ENCODE measurements around the gene ZNF366. TPM values are rescaled to one million over a fixed set of nuclear protein-coding genes. Genes with fewer than 3 reads are reported as not detected.

The ZNF366 gene
- total RNA-seq, 2 experiments from 2014 or later, result not detected

GRCh38 chr5:72511366-72511765 lies 4.2 kb upstream of the ZNF366 start:
- no peak overlapping the region for H3K27ac Mint-ChIP-seq
- peaks cover 27% of the 10 kb centered on the region for H3K27me3 Mint-ChIP-seq
- H3K9me3 Mint-ChIP-seq, result no peaks in the 10 kb centered on the region
- H3K4me3 Mint-ChIP-seq, result no peak overlapping the region
- no peaks in the 10 kb centered on the region for H3K4me1 Mint-ChIP-seq
- POLR2A ChIA-PET, result no interaction called here
- DNase-seq, result no peak
- H3K36me3 Mint-ChIP-seq (ENCODE audit: low read depth), result no peaks in the 10 kb centered on the region
- CTCF ChIA-PET, result no interaction called here

GRCh38 chr5:72510610-72511181 lies 3.5 kb upstream of the ZNF366 start:
- no peak overlapping the region for H3K4me3 Mint-ChIP-seq
- no peak for DNase-seq
- H3K27me3 Mint-ChIP-seq, result peaks cover 29% of the 10 kb centered on the region
- no peak overlapping the region for H3K27ac Mint-ChIP-seq
- POLR2A ChIA-PET, result no interaction called here
- CTCF ChIA-PET, result no interaction called here
- H3K4me1 Mint-ChIP-seq, result no peaks in the 10 kb centered on the region
- H3K36me3 Mint-ChIP-seq (ENCODE audit: low read depth), result no peaks in the 10 kb centered on the region
- no peaks in the 10 kb centered on the region for H3K9me3 Mint-ChIP-seq

- no peak for DNase-seq
- Mint-ChIP-seq H3K4me3 (no peak overlapping the region), H3K36me3 (ENCODE audit: low read depth) (no peaks in the 10 kb centered on the region), H3K4me1 (peaks cover 4% of the 10 kb centered on the region), H3K9me3 (no peaks in the 10 kb centered on the region), H3K27me3 (peaks cover 29% of the 10 kb centered on the region), H3K27ac (no peak overlapping the region)
- ChIA-PET POLR2A (no interaction called here), CTCF (no interaction called here)
These were observed 2.2 kb upstream of the ZNF366 start for GRCh38 chr5:72509401-72509800.

- no peak for DNase-seq
- no peaks in the 10 kb centered on the region for H3K36me3 Mint-ChIP-seq (ENCODE audit: low read depth)
- no peak overlapping the region for H3K27ac Mint-ChIP-seq
- ChIA-PET CTCF (no interaction called here), POLR2A (no interaction called here)
- peaks cover 35% of the 10 kb centered on the region for H3K27me3 Mint-ChIP-seq
- H3K4me1 Mint-ChIP-seq, result peaks cover 4% of the 10 kb centered on the region
- no peak overlapping the region for H3K4me3 Mint-ChIP-seq
- H3K9me3 Mint-ChIP-seq, result no peaks in the 10 kb centered on the region
These were observed 1.3 kb upstream of the ZNF366 start for GRCh38 chr5:72508241-72509170.

- no peak overlapping the region for H3K4me3 Mint-ChIP-seq
- no peaks in the 10 kb centered on the region for H3K36me3 Mint-ChIP-seq (ENCODE audit: low read depth)
- H3K9me3 Mint-ChIP-seq, result no peaks in the 10 kb centered on the region
- peaks cover 35% of the 10 kb centered on the region for H3K27me3 Mint-ChIP-seq
- no peak for DNase-seq
- ChIA-PET CTCF (no interaction called here), POLR2A (no interaction called here)
- H3K4me1 Mint-ChIP-seq, result peaks cover 4% of the 10 kb centered on the region
- no peak overlapping the region for H3K27ac Mint-ChIP-seq
These were observed 663 bp upstream of the ZNF366 start for GRCh38 chr5:72507907-72508238.

- Mint-ChIP-seq H3K27ac (no peak overlapping the region), H3K27me3 (peaks cover 27% of the 10 kb centered on the region), H3K36me3 (ENCODE audit: low read depth) (no peaks in the 10 kb centered on the region), H3K4me1 (peaks cover 4% of the 10 kb centered on the region), H3K9me3 (no peaks in the 10 kb centered on the region), H3K4me3 (no peak overlapping the region)
- no peak for DNase-seq
- CTCF ChIA-PET, result no interaction called here
- POLR2A ChIA-PET, result no interaction called here
These were observed 1.1 kb downstream of the ZNF366 start for GRCh38 chr5:72506158-72506549.

GRCh38 chr5:72505539-72506157 lies 1.6 kb downstream of the ZNF366 start:
- Mint-ChIP-seq H3K36me3 (ENCODE audit: low read depth) (no peaks in the 10 kb centered on the region), H3K4me1 (peaks cover 4% of the 10 kb centered on the region), H3K9me3 (no peaks in the 10 kb centered on the region), H3K27ac (no peak overlapping the region), H3K27me3 (peaks cover 24% of the 10 kb centered on the region), H3K4me3 (no peak overlapping the region)
- CTCF ChIA-PET, result no interaction called here
- POLR2A ChIA-PET, result no interaction called here
- no peak for DNase-seq

- Mint-ChIP-seq H3K36me3 (ENCODE audit: low read depth) (no peaks in the 10 kb centered on the region), H3K4me1 (peaks cover 4% of the 10 kb centered on the region), H3K9me3 (no peaks in the 10 kb centered on the region), H3K4me3 (no peak overlapping the region), H3K27ac (no peak overlapping the region), H3K27me3 (peaks cover 21% of the 10 kb centered on the region)
- CTCF ChIA-PET, result no interaction called here
- POLR2A ChIA-PET, result no interaction called here
- DNase-seq, result no peak
These were observed 2.2 kb downstream of the ZNF366 start for GRCh38 chr5:72505016-72505415.

- CTCF ChIA-PET, result no interaction called here
- Mint-ChIP-seq H3K9me3 (no peaks in the 10 kb centered on the region), H3K27ac (no peak overlapping the region), H3K4me3 (no peak overlapping the region), H3K4me1 (peaks cover 4% of the 10 kb centered on the region), H3K36me3 (ENCODE audit: low read depth) (no peaks in the 10 kb centered on the region), H3K27me3 (peaks cover 21% of the 10 kb centered on the region)
- DNase-seq, result no peak
- POLR2A ChIA-PET, result no interaction called here
These were observed 3.2 kb downstream of the ZNF366 start for GRCh38 chr5:72503888-72504491.

- CTCF ChIA-PET, result no interaction called here
- Mint-ChIP-seq H3K27ac (no peak overlapping the region), H3K4me1 (peaks cover 4% of the 10 kb centered on the region), H3K4me3 (no peak overlapping the region), H3K36me3 (ENCODE audit: low read depth) (no peaks in the 10 kb centered on the region), H3K9me3 (no peaks in the 10 kb centered on the region), H3K27me3 (peaks cover 14% of the 10 kb centered on the region)
- no peak for DNase-seq
- POLR2A ChIA-PET, result no interaction called here
These were observed 5.7 kb downstream of the ZNF366 start for GRCh38 chr5:72501488-72501887.

- CTCF ChIA-PET, result no interaction called here
These were observed 7.5 kb downstream of the ZNF366 start for GRCh38 chr5:72499730-72500129.

GRCh38 chr5:72499090-72499489 lies 8.1 kb downstream of the ZNF366 start:
- no peaks in the 10 kb centered on the region for H3K9me3 Mint-ChIP-seq
- H3K4me1 Mint-ChIP-seq, result no peaks in the 10 kb centered on the region
- H3K27ac Mint-ChIP-seq, result no peak overlapping the region
- H3K4me3 Mint-ChIP-seq, result no peak overlapping the region
- CTCF ChIA-PET, result no interaction called here
- H3K27me3 Mint-ChIP-seq, result peaks cover 13% of the 10 kb centered on the region
- H3K36me3 Mint-ChIP-seq (ENCODE audit: low read depth), result no peaks in the 10 kb centered on the region
- no peak for DNase-seq
- POLR2A ChIA-PET, result no interaction called here

More at GRCh38 chr5:72499730-72500129, 7.5 kb downstream of the ZNF366 start:
- Mint-ChIP-seq H3K4me1 (no peaks in the 10 kb centered on the region), H3K27ac (no peak overlapping the region), H3K9me3 (no peaks in the 10 kb centered on the region), H3K27me3 (peaks cover 13% of the 10 kb centered on the region), H3K36me3 (ENCODE audit: low read depth) (no peaks in the 10 kb centered on the region), H3K4me3 (no peak overlapping the region)
- POLR2A ChIA-PET, result no interaction called here
- DNase-seq, result no peak

- Mint-ChIP-seq H3K27me3 (peaks cover 8% of the 10 kb centered on the region), H3K36me3 (ENCODE audit: low read depth) (no peaks in the 10 kb centered on the region), H3K4me1 (no peaks in the 10 kb centered on the region), H3K27ac (no peak overlapping the region), H3K4me3 (no peak overlapping the region), H3K9me3 (no peaks in the 10 kb centered on the region)
- ChIA-PET POLR2A (no interaction called here), CTCF (no interaction called here)
- DNase-seq, result no peak
These were observed 8.9 kb downstream of the ZNF366 start for GRCh38 chr5:72498284-72498683.

Measured in activated CD4-positive, alpha-beta memory T cell treated with anti-CD3 and anti-CD28 coated beads, Interleukin-2, amount 10 ng/mL, durations not matched to agents 7 days and 5 days (primary cell).